Activated T-cell treated with anti-CD3 and anti-CD28 coated beads for 4 hours (primary cell): Measurements from ENCODE around the gene ZCCHC17.

ENCODE experiments used
- DNase-seq: peaks from one replicate; pipeline ENCODE4 v3.0.0-alpha.2; 2020

Gene ZCCHC17

GRCh38 chr1:31308036-31308435, 11.2 kb downstream of the ZCCHC17 start:
- no peak for DNase-seq

DNA sequence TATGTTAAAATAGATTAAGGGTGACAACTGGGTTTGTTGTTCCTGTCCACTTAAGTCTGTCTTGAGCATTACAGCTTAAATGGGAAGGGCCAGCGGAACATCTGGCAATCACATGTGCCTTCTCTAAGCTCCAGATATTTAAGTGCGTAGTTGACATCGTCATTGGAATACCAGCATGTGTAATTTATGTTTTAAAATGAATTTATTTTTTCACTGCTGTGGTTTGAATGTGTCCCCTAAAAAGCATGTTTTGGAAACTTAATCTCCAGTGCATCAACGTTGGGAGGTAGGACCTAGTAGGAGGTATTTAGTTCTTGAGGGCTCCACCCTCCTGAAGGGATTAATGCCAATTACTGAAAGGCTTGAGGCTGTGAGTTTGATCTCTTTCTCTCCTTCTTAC, 13.4 kb downstream of the ZCCHC17 start:
- no peak for DNase-seq

- DNase-seq, result no peak
These were observed 19.1 kb downstream of the ZCCHC17 start for GRCh38 chr1:31315902-31316301.

- DNase-seq, result no peak
These were observed 21.3 kb downstream of the ZCCHC17 start for GRCh38 chr1:31318146-31318545.

- DNase-seq, result no peak
These were observed 27.3 kb downstream of the ZCCHC17 start for GRCh38 chr1:31324093-31324492.

DNA sequence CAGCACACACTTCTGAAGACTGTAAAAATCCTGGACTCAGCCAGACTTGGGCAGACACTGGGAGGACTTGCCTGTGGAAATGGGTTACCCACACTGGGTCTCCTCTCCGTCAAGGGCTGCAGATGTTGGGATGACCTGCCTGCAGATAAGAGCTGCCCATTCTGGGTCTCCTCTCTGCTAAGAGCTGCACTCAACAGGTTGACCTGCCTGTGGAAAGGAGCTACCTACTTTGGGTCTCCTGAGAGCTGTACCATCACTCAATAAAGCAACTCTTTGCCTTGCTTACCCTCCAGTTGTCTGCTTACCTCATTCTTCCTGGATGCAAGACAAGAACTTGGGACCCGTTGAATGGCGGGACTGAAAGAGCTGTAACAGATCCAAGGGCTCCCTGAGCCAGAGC, 28.2 kb downstream of the ZCCHC17 start:
- DNase-seq, result no peak

- no peak for DNase-seq
These were observed 29.6 kb downstream of the ZCCHC17 start for GRCh38 chr1:31326461-31326860.

- no peak for DNase-seq
These were observed 30.5 kb downstream of the ZCCHC17 start for GRCh38 chr1:31327381-31327780.

- no peak for DNase-seq
These were observed 38.2 kb downstream of the ZCCHC17 start for GRCh38 chr1:31335007-31335406.

- DNase-seq, result no peak
These were observed 40.0 kb downstream of the ZCCHC17 start for GRCh38 chr1:31336687-31337467.

- no peak for DNase-seq
These were observed 47.7 kb downstream of the ZCCHC17 start for GRCh38 chr1:31344503-31344902.

DNA sequence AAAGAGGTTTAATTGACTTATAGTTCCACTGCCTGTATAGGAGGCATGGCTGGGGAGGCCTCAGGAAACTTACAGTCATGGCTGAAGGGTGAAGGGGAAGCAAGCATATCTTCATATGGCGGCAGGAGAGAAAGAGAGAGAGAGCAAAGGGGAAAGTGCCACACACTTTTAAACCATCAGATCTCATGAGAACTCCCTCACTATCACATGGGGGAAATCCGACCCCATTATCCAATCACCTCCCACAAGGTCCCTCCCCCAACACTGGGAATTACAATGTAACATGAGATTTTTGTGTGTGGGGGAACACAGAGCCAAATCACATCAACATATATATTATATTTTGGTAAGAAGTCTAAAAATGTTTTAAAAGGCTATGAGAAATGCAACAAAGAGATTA, 48.8 kb downstream of the ZCCHC17 start:
- no peak for DNase-seq

DNA sequence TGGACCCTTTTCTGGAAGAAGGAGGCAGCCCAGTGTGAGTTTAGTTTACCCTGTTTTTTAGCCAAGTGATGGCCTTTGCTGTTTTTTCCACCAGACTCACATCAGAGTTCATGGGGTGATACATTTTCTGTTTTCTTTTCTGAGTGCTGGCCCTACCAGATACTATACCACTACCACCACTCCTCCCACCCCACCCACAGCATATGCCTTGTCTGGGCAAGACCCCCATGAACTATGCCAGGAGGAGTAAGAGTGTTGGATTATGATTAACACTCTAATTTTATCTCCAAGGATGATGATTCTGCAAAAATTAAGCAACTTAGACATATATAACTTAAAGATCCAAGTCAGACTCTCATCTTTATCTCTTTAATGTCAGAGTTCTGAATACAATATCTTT, 50.0 kb downstream of the ZCCHC17 start:
- DNase-seq, result no peak

DNA sequence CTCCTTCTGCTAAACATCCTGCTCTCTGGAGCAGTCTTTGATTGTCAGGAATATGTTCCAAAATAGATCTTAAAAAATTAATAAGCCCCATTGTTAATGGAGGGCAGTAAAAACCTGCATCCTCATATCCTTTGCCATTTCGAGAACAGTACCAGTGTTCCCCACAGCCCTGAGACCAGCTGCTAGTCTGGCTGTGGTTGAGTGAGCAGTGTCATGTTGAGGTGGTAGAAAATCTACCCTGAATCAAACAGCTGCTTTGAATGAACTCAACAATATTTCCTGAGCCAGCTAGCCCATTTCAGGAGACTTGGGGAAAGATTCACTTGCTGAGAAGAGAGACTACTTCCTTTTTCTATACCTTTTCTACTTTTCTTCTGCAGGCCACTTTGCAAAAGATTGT, 51.6 kb downstream of the ZCCHC17 start:
- DNase-seq, result no peak

- DNase-seq, result no peak
These were observed 57.5 kb downstream of the ZCCHC17 start for GRCh38 chr1:31354283-31354682.

GRCh38 chr1:31356427-31356826, 59.6 kb downstream of the ZCCHC17 start:
- no peak for DNase-seq

GRCh38 chr1:31361607-31362006, 64.8 kb downstream of the ZCCHC17 start:
- no peak for DNase-seq

DNA sequence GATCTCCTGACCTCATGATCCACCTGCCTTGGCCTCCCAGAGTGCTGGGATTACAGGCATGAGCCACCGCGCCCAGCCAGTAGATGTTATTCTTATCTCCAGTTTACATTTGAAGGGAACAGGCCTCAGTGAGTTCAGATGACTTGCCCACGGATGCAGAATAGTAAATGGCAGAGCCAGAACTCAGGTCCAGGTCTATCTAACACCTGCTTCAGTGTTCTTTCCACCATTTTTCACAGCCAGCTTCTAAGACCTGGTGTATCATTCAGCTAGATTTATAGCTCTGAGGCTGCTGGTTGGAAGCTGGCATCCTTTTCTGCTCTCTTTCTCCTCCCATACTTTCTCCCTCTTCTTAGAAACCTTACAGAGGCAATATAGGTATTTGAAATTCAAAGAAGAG, 65.2 kb downstream of the ZCCHC17 start:
- DNase-seq, result no peak

- no peak for DNase-seq
These were observed 67.9 kb downstream of the ZCCHC17 start for GRCh38 chr1:31364561-31365250.

- no peak for DNase-seq
These were observed 70.0 kb downstream of the ZCCHC17 start for GRCh38 chr1:31366796-31367195.

GRCh38 chr1:31368611-31369107, 71.8 kb downstream of the ZCCHC17 start:
- DNase-seq, result no peak

DNA sequence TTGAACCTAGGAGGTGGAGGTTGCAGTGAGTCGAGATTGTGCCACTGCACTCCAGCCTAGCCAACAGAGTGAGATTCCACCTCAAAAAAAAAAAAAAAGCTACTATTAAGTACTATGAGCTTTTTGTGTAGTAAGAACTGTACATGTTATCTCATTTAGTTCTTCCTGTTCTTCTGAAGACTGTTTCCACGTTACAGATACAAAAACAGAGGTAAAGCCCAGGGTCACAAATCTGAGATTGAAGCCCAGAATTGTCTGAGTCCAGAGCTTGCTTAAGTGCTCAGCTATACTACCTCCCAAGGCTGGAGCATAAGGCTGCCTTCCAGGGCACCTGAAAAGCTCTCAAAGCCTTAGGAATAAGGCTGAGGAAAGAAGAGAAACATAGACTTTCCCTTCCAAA, 73.2 kb downstream of the ZCCHC17 start:
- DNase-seq, result no peak

- no peak for DNase-seq
These were observed 73.7 kb downstream of the ZCCHC17 start for GRCh38 chr1:31370565-31370964.
